Naive thymus-derived CD8-positive, alpha-beta T cell (primary cell): ENCODE measurements around the gene TRIM14. TPM values are rescaled to one million over a fixed set of nuclear protein-coding genes. Genes with fewer than 3 reads are reported as not detected.

Experiments used
- ATAC-seq, 2 donors: fragments of 150-1000 bp; cut with Tn5 transposase in 1 of 2; sonication (Bioruptor Pico), chemical (Tn5 transposase) in 1 of 2; 1 replicate in 1 of 2; 2 replicates in 1 of 2; pipeline ENCODE4 v1.10.0; 2021; ENCODE audit warnings: mild to moderate bottlenecking in 2 of 2, moderate library complexity in 2 of 2
- POLR2A ChIA-PET: fragments of 350-600 bp; sonication (Branson Sonifier 250); formaldehyde crosslinking; loops from one replicate; lab custom pipeline; 2021; ENCODE audit warnings: antibody characterized with exemption; lab: Charles Lee
- DNase-seq, 10 donors: peaks; one replicate each; pipeline versions ENCODE4 v3.0.0 to v3.0.0-alpha.2; 2020 to 2022
- H3K27ac Mint-ChIP-seq, 10 donors: one replicate each; pipeline ENCODE4 v1.8.0; 2020 to 2022; ENCODE audit warnings: mild to moderate bottlenecking in 10 of 10, mixed read lengths in 10 of 10, moderate library complexity in 4 of 10, inconsistent platforms in 1 of 10
- H3K27me3 Mint-ChIP-seq, 5 donors: one replicate each; pipeline ENCODE4 v1.8.0; 2021 to 2022; ENCODE audit warnings: mixed read lengths in 5 of 5
- H3K36me3 Mint-ChIP-seq, 3 donors: one replicate each; pipeline ENCODE4 v1.8.0; 2020 to 2022; ENCODE audit warnings: mixed read lengths in 3 of 3, mild to moderate bottlenecking in 2 of 3, inconsistent platforms in 1 of 3
- H3K4me1 Mint-ChIP-seq, 4 donors: one replicate each; pipeline ENCODE4 v1.8.0; 2021 to 2022; ENCODE audit warnings: mixed read lengths in 4 of 4
- H3K4me3 Mint-ChIP-seq, 10 donors: one replicate each; pipeline ENCODE4 v1.8.0; 2020 to 2022; ENCODE audit warnings: mild to moderate bottlenecking in 10 of 10, mixed read lengths in 10 of 10, moderate library complexity in 6 of 10, inconsistent platforms in 1 of 10
- H3K9me3 Mint-ChIP-seq, 9 donors: one replicate each; pipeline ENCODE4 v1.8.0; 2020 to 2022; ENCODE audit warnings: mixed read lengths in 9 of 9, mild to moderate bottlenecking in 3 of 9, inconsistent platforms in 1 of 9, moderate library complexity in 1 of 9
- polyA plus RNA-seq, 3 donors: library from polyadenylated mRNA; unstranded; fragments of 300-500 nt; fragmentation: Illumina TruSeq; gene quantifications; one replicate each; pipeline ENCODE4 v1.2.3, GENCODE V29; 2021
- total RNA-seq, 8 experiments: library from RNA in 2 of 8; stranded (reverse) in 2 of 8; gene quantifications; one replicate each; pipeline ENCODE4 v1.2.3 and lab custom pipeline; 2021 to 2026

Gene TRIM14
- total and polyA plus RNA-seq, 5 experiments from 2014 or later = 48.7 to 84.0 (median 76.9) TPM

- no peaks in the 10 kb centered on the region for H3K9me3 Mint-ChIP-seq
- peaks cover 0 to 69% (median 12%) of the 10 kb centered on the region in 3 donors for H3K36me3 Mint-ChIP-seq
- no peaks in the 10 kb centered on the region for H3K27me3 Mint-ChIP-seq
- POLR2A ChIA-PET = no interaction called here
- ATAC-seq = no peak
- peaks cover 2 to 7% (median 6%) of the 10 kb centered on the region in 4 donors for H3K4me1 Mint-ChIP-seq
- DNase-seq = no peak
- peak overlapping the region in 6 of 10 donors; percentile 8 to 92 (median 58) for H3K27ac Mint-ChIP-seq
- no peak overlapping the region for H3K4me3 Mint-ChIP-seq
These were observed 31.7 kb upstream of the TRIM14 start for GRCh38 chr9:98150721-98151120.

DNA sequence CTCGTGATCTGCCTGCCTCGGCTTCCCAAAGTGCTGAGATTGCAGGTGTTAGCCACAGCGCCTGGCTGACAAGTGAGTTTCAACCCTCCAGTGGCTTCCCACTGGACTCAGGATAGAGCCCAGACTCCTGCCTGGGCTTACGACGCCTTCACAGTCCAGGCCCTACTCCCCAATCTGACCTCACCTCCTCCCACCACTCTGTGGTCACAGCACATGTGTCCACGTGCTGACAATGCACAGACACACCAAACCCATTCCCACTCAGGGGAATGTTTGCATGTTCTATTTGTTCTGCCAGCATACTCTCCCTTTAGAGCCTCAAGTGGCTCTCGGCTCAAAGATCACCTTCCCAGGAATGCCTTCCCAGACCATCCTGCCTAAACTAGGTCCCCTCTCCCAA is 31.1 kb upstream of the TRIM14 start:
- no peak overlapping the region for H3K4me3 Mint-ChIP-seq
- no peaks in the 10 kb centered on the region for H3K27me3 Mint-ChIP-seq
- no peak for DNase-seq
- no peaks in the 10 kb centered on the region for H3K9me3 Mint-ChIP-seq
- no peak for ATAC-seq
- peaks cover 0 to 69% (median 10%) of the 10 kb centered on the region in 3 donors for H3K36me3 Mint-ChIP-seq
- POLR2A ChIA-PET = interaction anchor here (1.0 kb wide), 1 partner anchor 9 kb away, joined by 4 read pairs; no protein-coding TSS in a partner anchor
- peak overlapping the region in 5 of 10 donors; percentile 45 to 87 (median 72) for H3K27ac Mint-ChIP-seq
- peaks cover 2 to 7% (median 6%) of the 10 kb centered on the region in 4 donors for H3K4me1 Mint-ChIP-seq

- DNase-seq (no peak), ATAC-seq (no peak)
- H3K9me3 Mint-ChIP-seq = no peaks in the 10 kb centered on the region
- H3K36me3 Mint-ChIP-seq = peaks cover 0 to 65% (median 7%) of the 10 kb centered on the region in 3 donors
- H3K4me3 Mint-ChIP-seq = no peak overlapping the region
- H3K4me1 Mint-ChIP-seq = peaks cover 6 to 9% (median 8%) of the 10 kb centered on the region in 4 donors
- POLR2A ChIA-PET = interaction anchor here (1.0 kb wide), 1 partner anchor 10 kb away, joined by 4 read pairs; no protein-coding TSS in a partner anchor
- peak overlapping the region in 1 of 10 donors; percentile 7 for H3K27ac Mint-ChIP-seq
- H3K27me3 Mint-ChIP-seq = no peaks in the 10 kb centered on the region
These were observed 30.4 kb upstream of the TRIM14 start for GRCh38 chr9:98149422-98149821.

DNA sequence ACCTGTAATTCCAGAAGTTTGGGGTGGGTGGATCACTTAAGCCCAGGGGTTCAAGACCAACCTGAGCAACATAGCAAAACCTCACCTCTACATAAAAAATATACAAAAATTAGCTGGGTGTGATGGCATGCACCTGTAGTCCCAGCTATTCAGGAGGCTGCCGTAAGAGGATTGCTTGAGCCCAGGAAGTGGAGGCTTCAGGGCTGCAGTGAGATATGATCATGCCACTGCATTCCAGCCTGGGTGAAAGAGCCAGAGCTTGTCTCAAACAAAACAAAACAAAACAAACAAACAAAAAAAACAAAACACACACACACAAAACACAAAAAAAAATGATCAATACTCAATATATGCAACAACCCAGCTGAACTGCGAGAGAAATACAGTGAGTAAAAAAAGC is 29.5 kb upstream of the TRIM14 start:
- DNase-seq (no peak), ATAC-seq (no peak)
- Mint-ChIP-seq H3K36me3 (peaks cover 0 to 62% (median 7%) of the 10 kb centered on the region in 3 donors), H3K4me1 (peaks cover 7 to 13% (median 9%) of the 10 kb centered on the region in 4 donors), H3K27me3 (no peaks in the 10 kb centered on the region), H3K27ac (peak overlapping the region in 4 of 10 donors; percentile 9 to 56 (median 28)), H3K4me3 (no peak overlapping the region), H3K9me3 (no peaks in the 10 kb centered on the region)
- POLR2A ChIA-PET = no interaction called here

GRCh38 chr9:98147582-98147981 is 28.6 kb upstream of the TRIM14 start:
- no peaks in the 10 kb centered on the region for H3K27me3 Mint-ChIP-seq
- H3K27ac Mint-ChIP-seq = peak overlapping the region in 4 of 10 donors; percentile 6 to 29 (median 14)
- H3K4me3 Mint-ChIP-seq = no peak overlapping the region
- H3K4me1 Mint-ChIP-seq = peaks cover 7 to 20% (median 11%) of the 10 kb centered on the region in 4 donors
- POLR2A ChIA-PET = no interaction called here
- no peak for ATAC-seq
- H3K36me3 Mint-ChIP-seq = peaks cover 0 to 58% (median 7%) of the 10 kb centered on the region in 3 donors
- DNase-seq = no peak
- H3K9me3 Mint-ChIP-seq = no peaks in the 10 kb centered on the region

- POLR2A ChIA-PET = no interaction called here
- Mint-ChIP-seq H3K4me1 (peaks cover 9 to 20% (median 11%) of the 10 kb centered on the region in 4 donors), H3K27me3 (no peaks in the 10 kb centered on the region), H3K4me3 (no peak overlapping the region), H3K9me3 (no peaks in the 10 kb centered on the region), H3K27ac (peak overlapping the region in 4 of 10 donors; percentile 43 to 86 (median 68)), H3K36me3 (peaks cover 0 to 48% (median 7%) of the 10 kb centered on the region in 3 donors)
- DNase-seq (no peak), ATAC-seq (no peak)
These were observed 27.3 kb upstream of the TRIM14 start for GRCh38 chr9:98146101-98146991.

GRCh38 chr9:98144631-98145030 is 25.6 kb upstream of the TRIM14 start:
- POLR2A ChIA-PET = no interaction called here
- H3K27ac Mint-ChIP-seq = peak overlapping the region in 3 of 10 donors; percentile 49 to 67 (median 63)
- H3K4me1 Mint-ChIP-seq = peaks cover 5 to 15% (median 10%) of the 10 kb centered on the region in 4 donors
- no peaks in the 10 kb centered on the region for H3K9me3 Mint-ChIP-seq
- no peak for ATAC-seq
- no peak for DNase-seq
- H3K36me3 Mint-ChIP-seq = peaks cover 0 to 45% (median 8%) of the 10 kb centered on the region in 3 donors
- no peaks in the 10 kb centered on the region for H3K27me3 Mint-ChIP-seq
- no peak overlapping the region for H3K4me3 Mint-ChIP-seq

DNA sequence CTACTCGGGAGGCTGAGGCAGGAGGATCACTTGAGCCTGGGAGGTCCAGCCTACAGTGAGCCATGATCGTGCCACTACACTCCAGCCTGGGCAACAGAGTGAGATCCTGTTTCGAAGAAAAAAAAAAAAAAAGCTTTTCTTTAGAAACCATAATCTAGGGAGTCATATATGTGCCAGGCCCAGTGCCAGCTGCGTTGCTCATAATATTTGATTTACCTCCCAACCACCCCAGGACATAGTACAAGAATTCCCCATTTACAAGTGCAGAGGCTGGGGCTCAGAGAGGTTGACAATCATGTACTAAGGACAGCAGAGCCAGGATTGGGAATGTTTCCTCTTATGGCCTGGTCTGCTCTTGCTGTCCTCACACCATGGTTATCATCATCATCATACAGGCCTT is 25.1 kb upstream of the TRIM14 start:
- H3K4me1 Mint-ChIP-seq = peaks cover 5 to 15% (median 10%) of the 10 kb centered on the region in 4 donors
- H3K27ac Mint-ChIP-seq = peak overlapping the region in 5 of 10 donors; percentile 46 to 67 (median 58)
- POLR2A ChIA-PET = no interaction called here
- H3K36me3 Mint-ChIP-seq = peaks cover 0 to 40% (median 8%) of the 10 kb centered on the region in 3 donors
- H3K4me3 Mint-ChIP-seq = no peak overlapping the region
- no peaks in the 10 kb centered on the region for H3K27me3 Mint-ChIP-seq
- ATAC-seq = no peak
- H3K9me3 Mint-ChIP-seq = no peaks in the 10 kb centered on the region
- no peak for DNase-seq

- POLR2A ChIA-PET = no interaction called here
- H3K27ac Mint-ChIP-seq = peak overlapping the region in 4 of 10 donors; percentile 1 to 65 (median 60)
- H3K36me3 Mint-ChIP-seq = peaks cover 0 to 33% (median 8%) of the 10 kb centered on the region in 3 donors
- DNase-seq = no peak
- ATAC-seq = no peak
- peaks cover 5 to 15% (median 10%) of the 10 kb centered on the region in 4 donors for H3K4me1 Mint-ChIP-seq
- H3K4me3 Mint-ChIP-seq = no peak overlapping the region
- H3K27me3 Mint-ChIP-seq = no peaks in the 10 kb centered on the region
- no peaks in the 10 kb centered on the region for H3K9me3 Mint-ChIP-seq
These were observed 24.0 kb upstream of the TRIM14 start for GRCh38 chr9:98142925-98143481.

DNA sequence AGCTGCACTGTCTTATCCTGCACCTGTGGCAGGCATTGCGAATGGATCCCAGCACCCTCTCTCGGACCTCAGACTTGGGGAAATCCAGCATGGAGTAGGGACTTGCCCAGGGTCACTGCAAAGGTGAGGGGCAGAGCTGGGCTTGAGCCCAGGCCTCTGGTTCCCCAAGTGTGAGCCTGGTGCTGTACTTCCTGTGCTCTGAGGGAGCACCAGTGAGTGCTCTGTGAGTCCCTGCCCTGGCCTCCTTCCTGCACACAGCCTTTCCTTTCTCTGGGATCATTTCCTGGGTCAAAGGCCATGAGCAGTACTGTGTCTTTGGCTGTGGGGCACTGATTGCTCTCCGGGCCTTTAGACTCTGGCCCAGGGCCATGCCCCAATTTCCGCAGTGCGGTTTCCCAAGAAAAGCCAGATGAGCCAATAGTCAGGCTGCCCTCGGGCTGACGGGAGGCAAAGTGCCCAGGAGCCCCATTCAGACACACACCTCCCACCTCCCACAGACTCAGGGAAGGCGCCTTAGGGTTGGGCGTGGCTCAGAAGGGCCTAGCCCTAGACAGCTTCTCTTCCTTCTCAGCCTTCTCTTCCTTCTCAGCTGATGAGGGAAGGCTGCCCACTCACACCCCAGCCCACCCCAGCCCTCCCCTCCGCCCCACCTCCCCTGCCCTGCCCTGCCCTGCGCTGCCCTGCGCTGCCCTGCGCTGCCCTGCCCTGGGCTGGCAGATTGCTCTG is 23.3 kb upstream of the TRIM14 start:
- peaks cover 5 to 15% (median 10%) of the 10 kb centered on the region in 4 donors for H3K4me1 Mint-ChIP-seq
- DNase-seq (no peak), ATAC-seq (no peak)
- peak overlapping the region in 5 of 10 donors; percentile 8 to 40 (median 35) for H3K27ac Mint-ChIP-seq
- POLR2A ChIA-PET = interaction anchor here (0.8 kb wide), 1 partner anchor 24 kb away, joined by 3 read pairs; no protein-coding TSS in a partner anchor
- H3K36me3 Mint-ChIP-seq = peaks cover 0 to 32% (median 8%) of the 10 kb centered on the region in 3 donors
- H3K4me3 Mint-ChIP-seq = no peak overlapping the region
- no peaks in the 10 kb centered on the region for H3K9me3 Mint-ChIP-seq
- no peaks in the 10 kb centered on the region for H3K27me3 Mint-ChIP-seq

- Mint-ChIP-seq H3K27ac (peak overlapping the region in 3 of 10 donors; percentile 10 to 48 (median 24)), H3K9me3 (no peaks in the 10 kb centered on the region), H3K4me1 (peaks cover 2 to 15% (median 8%) of the 10 kb centered on the region in 4 donors), H3K27me3 (no peaks in the 10 kb centered on the region), H3K36me3 (peaks cover 0 to 36% (median 5%) of the 10 kb centered on the region in 3 donors), H3K4me3 (no peak overlapping the region)
- POLR2A ChIA-PET = no interaction called here
- DNase-seq = no peak
- no peak for ATAC-seq
These were observed 21.5 kb upstream of the TRIM14 start for GRCh38 chr9:98140503-98140902.

DNA sequence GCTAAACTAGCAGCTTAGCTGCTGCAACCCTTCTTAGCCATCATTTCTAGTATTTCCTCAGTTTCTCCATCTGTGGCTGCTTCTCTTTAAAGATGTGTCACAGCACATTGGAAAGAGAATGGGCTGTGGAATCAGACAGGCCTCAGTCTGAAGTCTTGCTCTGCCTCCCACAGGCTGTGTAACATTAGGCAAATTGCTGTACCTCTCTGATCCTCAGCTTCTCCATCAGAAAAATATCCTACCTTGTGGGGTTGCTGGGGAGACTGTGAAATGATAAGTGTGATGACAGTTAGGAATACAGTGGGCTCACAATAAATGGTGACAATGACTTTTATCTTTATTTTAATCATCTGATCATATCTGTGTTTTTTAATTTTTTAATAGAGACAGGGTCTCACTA is 17.5 kb upstream of the TRIM14 start:
- H3K36me3 Mint-ChIP-seq = peaks cover 0 to 45% (median 13%) of the 10 kb centered on the region in 3 donors
- peak overlapping the region in 3 of 10 donors; percentile 12 to 63 (median 61) for H3K27ac Mint-ChIP-seq
- H3K27me3 Mint-ChIP-seq = no peaks in the 10 kb centered on the region

More for the DNA sequence above, 17.5 kb upstream of the TRIM14 start:
- Mint-ChIP-seq H3K4me3 (no peak overlapping the region), H3K9me3 (no peaks in the 10 kb centered on the region), H3K4me1 (peaks cover 2 to 6% (median 4%) of the 10 kb centered on the region in 4 donors)
- POLR2A ChIA-PET = no interaction called here
- DNase-seq (no peak), ATAC-seq (no peak)
